ENCODE measurements around the gene PDZD2.
"Not testable (repeated sequence)": the region's sequence is repeated elsewhere in the genome, so short reads cannot be mapped to it uniquely, and the experiment has no call there.

The PDZD2 gene

DNA sequence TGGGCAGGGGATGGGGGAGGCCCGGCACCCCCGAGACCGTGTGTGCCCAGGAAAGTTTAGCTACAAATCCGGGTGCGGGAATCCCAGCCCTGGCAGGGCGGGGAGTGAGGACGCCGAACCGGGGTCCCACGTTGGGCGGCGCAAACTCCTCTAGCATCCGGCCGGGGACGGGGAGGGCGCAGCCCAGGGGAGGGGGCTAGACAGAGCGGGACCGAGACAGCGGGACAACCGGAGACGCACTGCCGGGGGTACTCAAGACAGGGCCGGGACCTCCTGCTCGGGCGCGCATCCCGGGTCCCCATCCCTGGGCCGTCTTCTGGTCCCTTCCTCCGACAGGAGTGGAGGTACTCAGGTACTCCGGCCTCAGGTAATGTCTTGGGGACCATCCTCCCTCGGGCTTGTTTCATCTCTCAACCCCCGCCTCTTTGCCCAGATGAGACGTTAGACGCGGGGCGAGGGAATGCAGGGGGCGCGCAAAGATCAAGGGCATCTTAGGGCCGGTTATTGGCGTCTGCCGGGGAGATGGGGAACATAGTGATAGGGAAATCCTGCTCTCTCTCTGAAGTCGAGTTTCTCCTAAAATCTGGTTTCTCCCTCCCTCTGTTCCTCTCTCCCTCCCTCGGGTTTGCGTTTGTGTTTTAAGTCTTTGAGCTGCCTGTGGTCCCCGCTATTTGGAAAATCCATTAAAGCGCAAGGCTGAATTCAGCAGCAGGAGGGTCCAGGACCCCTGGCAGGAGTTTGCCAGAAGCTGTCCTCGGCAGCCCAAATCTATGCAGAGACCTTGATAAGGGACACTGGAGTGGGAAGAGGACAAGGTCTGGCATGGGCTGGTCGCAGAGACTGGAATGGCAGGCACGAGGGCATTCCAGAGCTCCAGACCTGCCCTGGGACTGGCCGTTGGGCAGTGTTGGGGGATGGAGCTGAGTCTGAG is 815 bp downstream of the PDZD2 start:
- DNase-seq = no peak

DNA sequence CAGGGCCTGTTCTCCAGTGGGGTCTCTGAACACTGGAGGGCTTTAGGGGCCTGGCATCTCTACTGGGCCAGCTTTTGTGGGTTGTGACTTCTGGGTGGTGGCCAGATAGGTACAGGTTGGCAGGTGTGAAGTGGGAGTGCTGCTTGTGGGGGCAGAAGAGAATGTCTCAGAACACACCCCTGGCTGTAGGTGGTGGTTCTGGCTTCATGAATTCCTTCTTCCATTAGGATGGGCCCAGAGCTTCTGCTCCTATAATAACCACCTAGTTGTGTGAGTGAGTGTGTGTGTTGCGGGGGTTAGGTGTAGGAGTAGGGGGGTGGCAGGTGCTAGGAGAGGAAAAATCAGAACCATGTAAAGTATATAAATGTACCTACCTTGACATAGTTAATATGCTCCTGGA is 1.6 kb downstream of the PDZD2 start:
- DNase-seq = no peak

DNA sequence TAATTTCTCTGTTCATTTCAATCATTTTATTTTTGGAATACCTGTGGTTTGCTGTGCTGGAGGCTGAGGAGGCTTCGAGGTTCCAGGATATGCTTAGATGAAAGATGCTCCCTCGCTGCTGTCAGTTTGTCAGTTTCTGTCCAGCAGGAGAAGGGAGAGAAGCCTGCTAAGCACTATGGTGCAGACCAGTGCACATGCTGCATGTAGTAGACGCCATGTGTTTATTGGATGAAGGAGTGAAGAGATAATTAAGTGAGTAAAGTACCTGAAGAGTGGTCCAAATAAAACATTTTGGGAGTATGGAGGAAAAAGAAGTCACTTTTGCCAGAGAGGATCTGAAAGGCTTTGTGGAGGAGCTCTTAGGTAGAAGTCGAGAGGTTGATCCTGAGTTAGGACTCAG is 2.1 kb downstream of the PDZD2 start:
- DNase-seq = no peak

DNA sequence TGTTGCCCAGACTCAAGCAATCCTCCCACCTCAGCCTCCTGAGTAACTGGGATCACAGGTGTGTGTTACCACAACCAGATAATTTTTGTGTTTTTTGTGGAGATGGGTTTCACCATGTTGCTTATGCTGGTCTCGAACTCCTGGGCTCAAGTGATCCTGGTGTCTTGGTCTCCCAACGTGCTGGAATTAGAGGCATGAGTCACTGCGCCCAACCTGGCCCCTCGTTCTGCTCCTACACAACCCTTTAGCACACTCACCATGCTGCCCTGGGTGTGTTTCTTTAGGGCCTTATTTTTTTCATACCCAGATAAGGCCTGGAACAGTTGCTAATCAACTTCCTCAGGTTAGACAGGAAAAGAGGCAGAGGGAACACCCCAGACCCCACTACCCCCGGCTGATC is 2.6 kb downstream of the PDZD2 start:
- DNase-seq = no peak

DNA sequence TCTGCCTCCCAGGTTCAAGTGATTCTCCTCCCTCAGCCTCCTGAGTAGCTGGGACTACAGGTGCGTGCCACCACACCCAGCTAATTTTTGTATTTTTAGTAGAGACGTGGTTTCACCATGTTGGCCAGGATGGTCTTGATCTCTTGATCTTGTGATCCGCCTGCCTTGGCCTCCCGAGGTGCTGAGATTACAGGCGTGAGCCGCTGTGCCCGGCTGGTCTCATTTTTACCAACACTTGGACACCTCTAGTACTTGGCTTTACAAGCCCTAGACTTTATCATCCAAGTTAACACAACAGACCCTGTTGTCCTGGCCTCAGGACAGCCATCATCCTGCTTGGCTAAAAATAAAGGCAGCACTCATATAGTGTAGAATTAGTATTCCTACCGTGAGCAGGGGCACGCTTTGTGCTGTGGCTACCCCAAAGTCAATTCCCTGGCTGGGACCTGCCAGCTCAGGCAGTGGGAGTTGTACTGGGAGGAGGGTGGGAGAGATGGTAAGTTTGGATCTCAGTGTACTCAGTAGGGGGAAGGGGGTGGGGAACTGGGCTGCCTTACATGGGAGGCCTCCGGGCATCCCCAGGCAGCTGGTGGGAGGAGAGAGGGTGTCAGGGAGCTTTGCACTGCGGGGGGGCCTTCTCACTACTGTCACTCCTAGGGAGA is 6.6 kb downstream of the PDZD2 start:
- DNase-seq = no peak

DNA sequence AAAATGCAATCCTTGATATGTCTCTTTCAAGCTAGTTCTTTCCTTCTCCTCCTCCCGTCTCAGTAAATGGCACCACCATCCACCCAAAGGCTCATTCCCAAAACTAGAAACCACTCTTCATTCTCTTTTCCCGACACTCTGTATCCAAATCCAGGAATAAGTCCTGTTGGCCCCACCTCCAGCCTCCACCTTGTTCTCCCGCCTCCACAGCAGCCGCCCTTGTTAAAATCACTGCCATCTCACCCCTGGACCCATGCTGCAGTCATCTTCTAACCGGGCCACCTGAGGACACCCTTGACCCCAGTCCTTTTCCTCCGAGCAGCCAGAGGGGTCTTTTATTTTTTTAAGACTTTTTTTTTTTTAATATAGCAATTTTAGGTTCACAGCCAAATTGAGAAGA is 9.4 kb downstream of the PDZD2 start:
- DNase-seq = no peak

DNA sequence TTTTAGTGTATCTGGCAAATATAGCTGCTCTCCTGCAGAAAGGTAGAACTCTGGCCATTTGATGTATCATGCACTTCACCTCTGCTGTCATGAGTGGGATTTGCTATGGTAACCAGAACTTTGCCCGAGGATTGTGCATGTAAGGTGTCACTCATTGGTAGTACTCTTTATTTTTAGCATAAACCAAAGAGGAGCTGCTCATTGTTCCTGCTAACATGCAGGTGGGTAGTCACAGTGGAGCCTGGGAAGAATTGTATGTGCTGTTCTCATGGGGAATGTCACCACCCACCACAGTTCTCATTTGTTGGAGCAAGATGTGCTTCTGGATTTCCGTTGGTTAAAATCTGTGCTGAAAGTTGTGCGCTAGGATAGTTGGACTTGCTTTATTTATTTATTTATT is 12.3 kb downstream of the PDZD2 start:
- no peak for DNase-seq

DNA sequence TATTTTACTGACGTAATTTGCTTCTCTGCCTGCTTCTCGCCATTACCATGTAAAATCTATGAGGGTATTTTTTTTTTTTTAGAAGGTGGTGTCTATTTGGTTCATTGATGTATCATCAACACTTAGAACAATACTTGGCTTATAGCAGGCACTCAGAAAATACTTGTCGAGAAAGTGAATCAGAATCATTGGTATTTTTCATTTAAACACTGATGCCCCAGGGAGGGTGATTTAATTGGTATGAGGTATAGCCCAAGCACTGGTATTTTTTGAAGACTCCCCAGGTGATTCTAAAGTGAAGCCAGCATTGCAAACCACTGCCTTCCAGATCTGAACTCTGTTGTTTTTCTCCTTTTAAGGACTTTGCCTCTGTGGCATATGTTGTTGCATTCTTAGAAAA is 16.6 kb downstream of the PDZD2 start:
- DNase-seq = no peak

DNA sequence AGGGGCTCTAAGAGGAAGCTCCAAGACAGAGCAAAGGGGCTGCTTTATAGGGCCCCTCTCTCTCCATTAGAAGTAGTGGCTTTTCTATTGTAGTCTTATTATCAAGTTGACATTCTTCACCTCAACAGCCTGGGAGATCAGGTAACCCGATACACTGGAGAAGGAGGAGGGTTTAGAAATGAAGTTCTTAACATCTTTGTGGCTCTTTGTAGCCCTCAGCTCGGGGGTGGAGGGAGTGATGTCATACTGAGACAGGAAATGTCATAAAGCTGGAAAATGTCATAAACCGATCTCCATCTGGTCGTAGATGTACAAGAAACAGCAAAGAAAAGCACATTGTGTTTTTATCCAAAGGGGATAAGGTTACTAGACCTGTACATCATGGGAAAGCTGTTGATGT is 17.9 kb downstream of the PDZD2 start:
- DNase-seq = no peak

DNA sequence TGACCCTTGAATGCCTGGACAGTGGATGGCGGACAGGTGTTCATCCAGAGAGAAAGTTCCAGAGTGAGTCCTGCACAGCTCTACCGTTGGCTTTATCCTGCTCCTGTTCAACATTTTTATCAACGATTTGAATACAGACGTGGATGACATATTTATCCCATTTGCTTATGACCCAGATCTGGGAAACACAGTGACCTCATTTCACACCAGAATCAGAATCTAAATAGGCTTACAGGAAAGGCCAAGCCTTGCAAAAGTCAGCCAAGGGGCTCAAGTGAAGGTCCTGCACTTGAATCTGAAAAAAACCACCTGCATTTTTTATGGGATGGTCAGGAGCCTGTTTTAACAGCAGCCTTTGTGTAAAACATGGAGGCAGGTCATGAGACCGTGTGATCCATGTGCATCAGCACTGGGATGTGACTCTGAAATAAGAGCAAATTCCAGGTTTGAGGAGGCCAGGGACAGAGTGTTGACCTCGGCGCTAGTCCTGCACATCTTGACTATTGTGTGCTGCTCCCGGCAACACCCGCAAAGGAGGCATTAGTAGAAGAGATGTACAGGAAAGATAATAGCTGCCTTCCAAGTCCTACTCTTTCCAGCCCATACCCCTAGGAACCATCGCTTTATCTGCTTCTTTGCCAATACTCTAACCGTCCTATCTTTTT is 18.5 kb downstream of the PDZD2 start:
- no peak for DNase-seq

DNA sequence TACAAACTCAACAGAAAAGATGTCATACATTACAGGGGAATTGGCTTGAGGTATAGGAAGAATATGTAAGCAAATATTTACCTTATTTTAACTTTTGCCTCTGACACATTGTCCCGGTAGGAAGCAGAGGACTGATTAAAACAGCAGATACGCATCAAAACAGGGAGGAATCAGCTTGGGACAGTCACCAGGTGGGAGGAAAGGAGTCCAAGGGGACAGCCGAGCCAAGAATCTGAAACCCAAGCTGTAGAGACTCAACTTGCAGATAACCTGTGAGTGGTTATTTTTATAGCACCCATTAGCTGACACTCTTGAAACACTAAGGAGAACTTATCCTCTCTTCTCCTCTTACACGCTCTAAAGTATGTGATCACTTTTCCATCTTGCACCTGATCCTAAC is 22.3 kb downstream of the PDZD2 start:
- DNase-seq = no peak

DNA sequence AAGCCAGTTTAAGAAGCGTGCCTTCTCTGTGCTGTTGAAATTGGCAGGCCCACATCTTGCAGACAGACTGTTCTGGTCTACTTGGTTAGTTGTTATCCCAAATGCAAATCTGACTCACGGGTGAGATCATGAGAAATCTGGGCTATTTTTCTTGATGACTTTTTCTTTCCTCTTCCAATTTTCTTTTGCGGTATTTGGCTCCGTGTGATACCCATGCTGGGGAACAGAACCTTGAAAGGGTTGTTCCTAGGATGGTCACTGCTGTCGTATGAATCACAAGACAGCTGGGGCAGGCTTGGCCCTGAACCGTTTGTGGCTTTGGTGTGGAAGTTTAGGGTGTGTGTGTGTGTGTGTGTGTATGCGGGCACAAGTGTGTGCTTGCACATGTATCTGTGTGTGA is 24.6 kb downstream of the PDZD2 start:
- no peak for DNase-seq

DNA sequence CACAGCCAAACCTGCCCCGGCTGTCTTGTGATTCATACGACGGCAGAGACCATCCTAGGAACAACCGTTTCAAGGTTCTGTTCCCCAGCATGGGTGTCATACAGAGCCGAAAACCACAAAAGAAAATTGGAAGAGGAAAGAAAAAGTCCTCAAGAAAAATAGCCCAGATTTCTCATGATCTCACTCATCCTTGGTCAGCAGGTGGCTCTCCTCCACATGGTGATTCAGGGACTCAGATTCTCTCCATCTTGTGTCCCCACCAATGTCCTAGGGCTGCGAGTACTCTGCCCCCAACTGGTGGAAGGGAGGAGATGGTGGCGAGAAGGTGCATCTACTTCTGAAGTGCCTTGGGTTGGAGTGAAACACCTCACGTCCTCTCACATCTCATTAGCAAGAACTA is 25.6 kb downstream of the PDZD2 start:
- no peak for DNase-seq

DNA sequence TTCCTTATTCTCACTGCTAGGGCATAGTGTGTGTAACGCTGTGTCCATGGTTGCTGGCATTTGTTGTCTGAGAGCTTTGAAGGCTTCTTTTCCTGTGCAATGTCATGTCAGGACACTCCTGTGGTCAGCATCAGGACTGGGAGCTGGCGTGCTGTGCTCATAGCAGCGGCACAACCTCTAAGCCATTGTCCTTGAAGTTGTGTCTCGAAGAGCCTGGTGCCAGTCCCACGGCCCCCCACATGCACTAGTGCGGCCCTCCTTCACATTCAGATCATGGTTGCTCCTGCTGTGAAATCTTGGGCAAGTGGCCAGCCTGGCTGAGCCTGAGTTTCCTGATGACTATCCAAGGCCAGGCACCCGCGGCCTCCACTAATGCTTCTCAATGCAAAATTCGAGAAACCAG is 32.4 kb downstream of the PDZD2 start:
- DNase-seq = no peak

DNA sequence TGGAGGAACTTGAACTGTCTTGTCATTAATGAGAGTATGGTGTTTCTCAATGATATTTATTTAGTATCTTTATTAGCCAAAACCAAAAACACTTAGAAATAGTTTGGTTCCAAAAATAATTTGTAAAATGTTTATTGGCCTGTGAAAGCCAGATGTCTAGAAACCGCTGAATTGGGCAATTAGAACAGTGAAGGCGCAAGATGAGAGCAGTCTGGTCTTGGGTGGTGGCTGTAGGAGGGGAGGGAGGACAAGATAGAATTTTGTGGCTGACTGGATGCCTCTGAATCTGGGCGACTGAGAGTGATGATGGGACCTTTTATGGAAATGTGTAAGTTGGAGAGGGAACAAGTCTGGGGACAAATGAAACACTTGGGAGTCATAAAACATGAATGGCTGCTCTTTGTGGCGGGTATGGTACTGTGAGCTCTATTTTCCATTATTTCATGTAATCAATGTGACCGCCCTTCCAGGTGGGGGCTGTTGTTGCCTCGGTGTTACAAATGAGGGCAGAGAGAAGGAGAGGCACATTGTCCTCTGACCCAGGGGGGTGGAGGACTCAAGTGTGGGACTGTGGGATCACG is 35.5 kb downstream of the PDZD2 start:
- no peak for DNase-seq

DNA sequence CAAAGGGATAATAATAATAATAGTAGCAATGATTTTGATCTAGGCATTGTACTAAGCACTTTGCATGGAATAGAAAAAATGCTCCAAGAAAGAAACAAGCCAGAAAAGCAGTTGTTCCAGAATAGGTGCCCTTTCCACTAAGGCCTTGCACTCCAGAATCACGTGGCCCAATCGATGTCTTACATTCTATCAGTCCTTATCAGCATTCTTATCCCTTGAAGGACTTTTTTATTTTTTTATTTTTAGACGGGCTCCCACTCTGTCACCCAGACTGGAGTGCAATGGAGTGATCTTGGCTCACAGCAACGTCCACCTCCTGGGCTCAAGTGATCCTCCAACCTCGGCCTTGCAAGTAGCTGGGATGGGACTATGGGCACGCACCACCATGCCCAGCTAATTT is 36.5 kb downstream of the PDZD2 start:
- no peak for DNase-seq

DNA sequence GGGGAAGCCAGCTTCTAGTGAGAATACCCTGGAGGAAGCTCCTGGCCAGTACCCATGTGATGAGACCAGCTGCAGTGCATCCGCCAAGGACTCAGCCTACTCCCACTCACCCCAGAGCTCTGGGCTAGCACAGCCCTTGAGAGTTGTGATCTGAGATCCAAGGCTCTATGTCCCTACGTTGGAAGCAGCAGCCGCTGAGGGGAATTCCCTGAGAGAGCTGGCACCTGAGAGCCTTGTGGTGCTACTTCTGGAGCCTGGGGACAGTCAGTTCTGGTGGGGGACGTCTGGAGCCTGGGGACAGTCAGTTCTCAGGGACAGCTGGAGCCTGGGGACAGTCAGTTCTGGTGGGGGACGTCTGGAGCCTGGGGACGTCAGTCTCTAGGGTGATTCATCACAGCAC is 39.2 kb downstream of the PDZD2 start:
- no peak for DNase-seq

DNA sequence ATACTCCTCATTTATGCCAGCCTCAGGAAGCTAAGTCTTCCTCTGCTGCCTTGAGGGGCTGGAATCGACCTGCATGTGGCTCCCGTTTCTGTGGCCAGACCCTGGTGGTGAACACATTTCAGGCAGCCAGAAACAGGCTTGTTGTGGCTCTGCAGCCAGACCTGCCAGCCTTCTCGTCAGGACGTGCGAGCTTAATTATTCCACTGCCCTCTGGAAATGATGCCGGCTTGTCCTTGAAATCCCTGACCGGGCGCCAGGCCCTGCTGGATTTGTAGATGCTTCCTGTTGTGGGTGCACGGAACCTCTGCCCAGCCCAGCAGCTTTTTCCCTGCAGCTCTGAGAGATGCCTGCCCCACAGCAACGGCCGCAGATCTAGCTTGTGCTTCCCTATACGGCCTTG is 41.6 kb downstream of the PDZD2 start:
- DNase-seq = no peak

DNA sequence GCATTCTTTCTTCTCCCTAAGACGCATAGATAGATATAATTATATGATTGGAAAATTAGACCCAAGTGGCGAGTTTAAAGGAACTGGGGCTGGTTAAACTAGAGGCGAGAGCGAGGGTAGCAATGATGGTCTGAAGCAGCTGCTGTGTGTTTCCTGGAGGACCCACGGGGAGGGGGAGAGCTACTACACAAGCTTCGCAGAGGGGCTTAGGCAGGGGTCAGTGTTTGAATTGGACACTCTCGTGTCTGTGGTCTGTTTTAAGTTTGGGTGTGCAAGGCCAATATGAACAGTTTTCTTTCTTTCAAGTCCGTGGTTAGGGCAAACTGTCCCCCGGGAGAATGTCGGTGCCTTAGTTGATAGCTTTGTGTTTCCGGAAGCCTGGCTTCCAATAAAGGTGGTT is 43.1 kb downstream of the PDZD2 start:
- no peak for DNase-seq

DNA sequence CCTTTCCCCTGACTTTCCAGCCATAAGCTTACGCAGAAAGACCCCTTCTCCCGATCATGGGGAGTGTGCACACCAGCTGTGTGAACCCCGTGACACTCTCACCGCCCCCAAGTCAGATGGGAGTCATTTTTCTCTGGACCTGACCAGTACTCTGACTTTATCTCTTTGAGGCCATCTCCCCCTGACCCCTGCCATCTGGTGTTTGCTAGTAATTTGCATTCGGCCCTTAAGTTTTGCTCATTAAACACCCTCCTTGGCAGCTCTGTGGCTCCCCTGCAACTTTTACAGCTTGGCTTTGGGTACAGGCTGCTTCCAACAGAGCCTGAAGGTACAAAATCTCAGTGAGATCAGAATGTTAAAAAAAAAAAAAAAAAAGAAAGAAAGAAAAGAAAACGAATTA is 43.9 kb downstream of the PDZD2 start:
- no peak for DNase-seq

DNA sequence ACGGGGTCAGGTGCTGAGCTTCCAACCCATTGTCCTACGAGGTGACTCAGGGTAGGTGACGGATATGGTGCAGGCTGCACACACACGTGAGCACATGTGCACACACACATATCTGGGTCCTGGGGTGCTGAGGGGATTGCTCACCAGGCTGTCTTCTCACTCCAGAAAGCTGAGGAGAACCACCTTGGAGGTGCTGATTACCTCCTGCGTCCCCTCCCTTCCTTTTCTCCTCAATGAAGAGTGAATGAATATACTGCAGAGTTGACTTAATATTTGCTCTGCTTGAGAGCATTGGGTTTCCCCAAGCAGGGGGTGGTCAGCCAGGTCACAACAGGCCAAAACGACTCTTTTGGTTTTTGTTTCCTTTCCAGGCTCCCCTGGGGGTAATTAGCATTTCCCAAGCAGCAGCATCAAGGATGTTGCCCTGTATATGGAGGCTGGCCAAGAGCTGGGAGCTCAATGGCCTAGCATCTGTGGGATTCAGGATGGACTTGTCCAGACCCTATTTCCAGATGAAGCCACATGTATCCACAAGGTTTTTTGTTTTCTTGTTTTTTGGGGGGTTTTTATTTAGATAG is 49.7 kb downstream of the PDZD2 start:
- no peak for DNase-seq

DNA sequence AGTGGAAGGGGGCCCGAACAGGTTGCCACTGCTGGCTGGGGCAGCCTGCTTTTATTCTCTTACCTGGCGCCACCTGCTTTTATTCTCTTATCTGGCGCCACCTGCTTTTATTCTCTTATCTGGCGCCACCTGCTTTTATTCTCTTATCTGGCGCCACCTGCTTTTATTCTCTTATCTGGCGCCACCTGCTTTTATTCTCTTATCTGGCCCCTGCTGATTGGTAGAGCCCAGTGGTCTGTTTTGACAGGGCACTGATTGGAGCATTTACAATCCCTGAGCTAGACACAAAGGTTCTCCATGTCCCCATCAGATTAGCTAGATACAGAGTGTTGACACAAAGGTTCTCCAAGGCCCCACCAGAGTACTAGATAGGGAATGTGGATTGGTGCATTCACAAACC is 52.5 kb downstream of the PDZD2 start:
- not testable (repeated sequence) for DNase-seq

DNA sequence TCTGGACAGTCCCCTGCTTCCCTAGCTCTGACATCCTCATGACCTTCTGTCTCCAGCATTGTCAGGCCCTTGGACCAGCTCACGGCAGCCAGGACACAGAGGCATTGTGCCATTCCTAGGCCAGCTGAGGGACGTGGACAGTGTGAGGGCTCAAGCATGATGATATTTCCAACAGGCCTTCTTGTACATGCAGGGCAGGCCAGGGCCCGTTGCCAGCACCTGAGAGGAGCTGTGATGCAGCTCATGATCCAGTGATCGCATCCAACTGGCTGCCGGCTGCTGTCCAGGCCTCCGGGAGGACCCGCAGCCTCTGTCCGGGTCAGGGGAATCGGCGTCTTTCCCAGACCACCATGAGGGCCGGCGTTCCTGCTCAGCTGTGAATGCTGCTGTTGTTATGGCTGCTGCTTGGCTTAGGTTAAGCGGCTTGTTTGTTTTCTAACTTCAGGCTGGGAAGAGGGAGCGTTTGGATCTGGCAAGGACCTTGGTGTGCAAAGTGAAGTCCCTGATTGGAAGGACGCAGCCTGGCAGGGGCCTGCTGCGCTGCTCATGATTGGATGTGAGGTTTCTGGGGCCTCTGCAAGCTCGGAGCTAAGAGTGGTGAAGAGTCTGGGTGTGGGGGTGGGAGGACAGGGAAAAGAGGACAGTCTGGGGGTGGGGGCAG is 53.8 kb downstream of the PDZD2 start:
- no peak for DNase-seq

Data from amniotic stem cell (primary cell).